ENCODE results near the gene REC114. TPM values are rescaled to one million over a fixed set of nuclear protein-coding genes. Genes with fewer than 3 reads are reported as not detected.

The REC114 gene
- total and polyA plus RNA-seq, 2 donors (not counting 3 experiments of a cell fraction or from before 2014, with no cell fraction given), result not detected

DNA sequence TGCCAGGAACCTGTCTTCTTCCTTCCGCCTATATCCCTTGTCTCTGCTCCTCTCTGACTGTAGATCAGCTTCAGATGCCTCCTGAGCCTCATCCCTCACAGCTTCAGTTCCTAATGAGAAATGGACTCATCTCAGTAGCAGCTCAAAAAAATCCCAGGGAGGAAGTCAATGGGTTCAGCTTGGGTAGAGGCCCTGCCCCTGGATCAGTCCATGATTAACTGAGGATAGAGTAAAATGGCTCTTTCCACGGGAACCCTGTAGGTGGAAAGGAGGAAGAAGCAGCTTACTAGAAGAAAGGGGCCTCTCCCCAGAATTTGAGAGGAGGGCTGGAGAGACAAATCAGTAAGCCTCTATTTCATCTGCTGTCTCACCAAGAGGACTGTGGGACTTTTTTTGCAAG, 47.3 kb upstream of the REC114 start:
- BruUV-seq (replicated peaks), result no TSS peak
- Histone ChIP-seq H3K27ac (ENCODE audit: insufficient read depth, low read depth, low read length) (no peak overlapping the region), H3K9ac (replicated peaks; ENCODE audit: extremely low read depth, insufficient read depth, low read length) (no peak overlapping the region), H3K4me2 (ENCODE audit: insufficient read depth, low read length) (no peak overlapping the region), H3K79me2 (ENCODE audit: control insufficient read depth, insufficient read depth, low read length) (no peaks in the 10 kb centered on the region), H3K4me3 (replicated peaks in 1 of 3; ENCODE audit: insufficient read depth in 1 of 3, low read depth in 1 of 3, low read length in 3 of 3) (no peak overlapping the region), H2AFZ (ENCODE audit: low read depth, low read length) (no peak overlapping the region), H3K27me3 (ENCODE audit: control insufficient read depth in 2 of 2, insufficient read depth in 2 of 2, low read length in 2 of 2) (no peaks in the 10 kb centered on the region), H3K9me1 (replicated peaks; ENCODE audit: control insufficient read depth, extremely low read depth, insufficient read depth, low read length) (no peaks in the 10 kb centered on the region), H3K36me3 (ENCODE audit: control insufficient read depth in 2 of 2, extremely low read depth in 1 of 2, insufficient read depth in 2 of 2, low read length in 2 of 2) (no peaks in the 10 kb centered on the region), H4K20me1 (replicated peaks; ENCODE audit: control insufficient read depth, extremely low read depth, insufficient read depth, low read length) (no peaks in the 10 kb centered on the region), H3K4me1 (ENCODE audit: control insufficient read depth, extremely low read depth, insufficient read depth, low read length) (no peaks in the 10 kb centered on the region), H3K9me3 (replicated peaks; ENCODE audit: control insufficient read depth, insufficient read depth, low read length) (no peaks in the 10 kb centered on the region)
- TF ChIP-seq, protein P1, sequence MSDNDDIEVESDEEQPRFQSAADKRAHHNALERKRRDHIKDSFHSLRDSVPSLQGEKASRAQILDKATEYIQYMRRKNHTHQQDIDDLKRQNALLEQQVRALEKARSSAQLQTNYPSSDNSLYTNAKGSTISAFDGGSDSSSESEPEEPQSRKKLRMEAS (IDR thresholded peaks at IDR 0.05; ENCODE audit: insufficient read depth, insufficient read length), result no peak
- TF ChIP-seq FOS (IDR thresholded peaks at IDR 0.05; ENCODE audit: borderline replicate concordance, insufficient read depth, low read length) (no peak), EZH2 (IDR thresholded peaks at IDR 0.05; ENCODE audit: borderline replicate concordance, low read depth, low read length, severe bottlenecking) (no peak), POLR2AphosphoS5 (IDR thresholded peaks at IDR 0.05; ENCODE audit: insufficient read depth, low read depth, low read length) (no peak), JUN (IDR thresholded peaks at IDR 0.05; ENCODE audit: borderline replicate concordance, insufficient read depth, insufficient read length, low read depth) (no peak), POLR2A (IDR thresholded peaks at IDR 0.05; ENCODE audit: low read depth, low read length) (no peak), GATA2 (IDR thresholded peaks at IDR 0.05; ENCODE audit: insufficient read depth, insufficient read length, low read depth, low read length) (no peak), MYC (IDR thresholded peaks at IDR 0.05; ENCODE audit: low read depth, low read length) (no peak)
- TF ChIP-seq, protein P2, sequence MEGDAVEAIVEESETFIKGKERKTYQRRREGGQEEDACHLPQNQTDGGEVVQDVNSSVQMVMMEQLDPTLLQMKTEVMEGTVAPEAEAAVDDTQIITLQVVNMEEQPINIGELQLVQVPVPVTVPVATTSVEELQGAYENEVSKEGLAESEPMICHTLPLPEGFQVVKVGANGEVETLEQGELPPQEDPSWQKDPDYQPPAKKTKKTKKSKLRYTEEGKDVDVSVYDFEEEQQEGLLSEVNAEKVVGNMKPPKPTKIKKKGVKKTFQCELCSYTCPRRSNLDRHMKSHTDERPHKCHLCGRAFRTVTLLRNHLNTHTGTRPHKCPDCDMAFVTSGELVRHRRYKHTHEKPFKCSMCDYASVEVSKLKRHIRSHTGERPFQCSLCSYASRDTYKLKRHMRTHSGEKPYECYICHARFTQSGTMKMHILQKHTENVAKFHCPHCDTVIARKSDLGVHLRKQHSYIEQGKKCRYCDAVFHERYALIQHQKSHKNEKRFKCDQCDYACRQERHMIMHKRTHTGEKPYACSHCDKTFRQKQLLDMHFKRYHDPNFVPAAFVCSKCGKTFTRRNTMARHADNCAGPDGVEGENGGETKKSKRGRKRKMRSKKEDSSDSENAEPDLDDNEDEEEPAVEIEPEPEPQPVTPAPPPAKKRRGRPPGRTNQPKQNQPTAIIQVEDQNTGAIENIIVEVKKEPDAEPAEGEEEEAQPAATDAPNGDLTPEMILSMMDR (IDR thresholded peaks at IDR 0.05; ENCODE audit: extremely low read depth in 1 of 2, insufficient read depth in 1 of 2, low read depth in 1 of 2, low read length in 2 of 2), result no peak
- DNase-seq (ENCODE audit: low read depth, low spot score) (no peak), FAIRE-seq (no peak)
- POLR2A ChIA-PET, result no interaction called here
- CTCF ChIA-PET, result no interaction called here
- dilution Hi-C loops (cut with MboI; ENCODE audit: extremely low pct_ligation_motif_present, low sequenced_read_pairs), result no loop called here
- intact Hi-C loops (cut with micrococcal nuclease), result no loop called here
